ENCODE results near the gene ZNF865.
A peak's percentile ranks its signal among the peaks of the same experiment; 100 is the strongest.

ZNF865 gene

GRCh38 chr19:55605207-55605636 is 225 bp upstream of the ZNF865 start:
- DNase-seq (ENCODE audit: low spot score): peak; percentile 94

GRCh38 chr19:55606471-55606787 is 982 bp downstream of the ZNF865 start:
- DNase-seq (ENCODE audit: low spot score): no peak

DNA sequence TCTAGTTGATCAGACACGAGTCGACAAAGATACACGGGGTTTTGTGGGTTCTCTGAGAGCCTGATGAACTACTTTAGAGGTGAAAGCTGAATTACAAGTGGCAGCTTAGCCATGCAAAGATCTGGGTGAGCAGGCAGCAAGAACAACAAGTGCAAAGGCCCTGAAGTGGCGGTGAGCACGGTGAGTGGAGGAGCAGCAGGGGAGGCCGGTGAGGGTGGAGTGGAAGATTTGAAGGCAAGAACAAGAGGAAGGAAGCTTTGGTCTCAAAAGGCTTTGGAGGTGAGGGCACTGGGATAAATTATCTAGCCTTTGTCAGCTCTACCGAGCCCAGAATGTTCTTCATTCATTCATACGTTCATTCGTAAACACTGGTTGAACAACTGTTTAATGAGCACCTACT is 1.4 kb downstream of the ZNF865 start:
- DNase-seq (ENCODE audit: low spot score): no peak

- DNase-seq (ENCODE audit: low spot score): no peak
These were observed 3.9 kb downstream of the ZNF865 start for GRCh38 chr19:55609326-55609725.

DNA sequence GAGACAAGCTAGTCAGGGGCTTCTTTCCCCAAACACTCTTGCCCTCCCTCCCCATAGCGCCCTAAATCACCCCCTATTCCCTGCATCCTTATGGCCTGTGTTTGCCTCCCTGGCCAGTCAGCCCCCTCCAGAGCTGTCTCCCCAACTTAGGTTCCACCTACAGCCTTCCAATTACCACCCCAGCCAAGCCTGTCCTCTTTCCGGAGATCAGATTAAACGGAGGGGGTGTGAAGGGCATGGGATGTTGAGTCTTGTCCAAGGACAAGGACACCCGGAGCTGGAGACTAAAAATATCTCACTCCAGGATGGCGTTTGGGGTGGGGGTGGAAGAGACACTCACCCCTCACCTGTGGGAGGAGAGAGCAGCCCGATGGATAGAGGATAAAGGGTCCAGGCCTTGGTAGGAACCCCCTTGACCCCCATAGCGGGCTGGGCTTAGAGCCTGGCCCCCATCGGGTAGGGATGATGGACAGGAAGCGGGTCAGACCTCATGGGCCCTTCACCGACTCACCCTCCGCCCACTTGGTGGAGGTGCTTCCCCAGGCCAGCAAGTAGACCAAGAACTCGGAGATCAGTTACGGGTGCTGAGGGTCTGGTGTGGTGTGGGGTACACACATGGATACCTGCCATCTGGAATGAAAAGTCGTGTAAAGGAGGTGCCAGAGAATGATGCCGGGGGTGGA is 6.0 kb downstream of the ZNF865 start:
- DNase-seq (ENCODE audit: low spot score): no peak

- no peak for DNase-seq (ENCODE audit: low spot score)
These were observed 6.7 kb downstream of the ZNF865 start for GRCh38 chr19:55611983-55612645.

DNA sequence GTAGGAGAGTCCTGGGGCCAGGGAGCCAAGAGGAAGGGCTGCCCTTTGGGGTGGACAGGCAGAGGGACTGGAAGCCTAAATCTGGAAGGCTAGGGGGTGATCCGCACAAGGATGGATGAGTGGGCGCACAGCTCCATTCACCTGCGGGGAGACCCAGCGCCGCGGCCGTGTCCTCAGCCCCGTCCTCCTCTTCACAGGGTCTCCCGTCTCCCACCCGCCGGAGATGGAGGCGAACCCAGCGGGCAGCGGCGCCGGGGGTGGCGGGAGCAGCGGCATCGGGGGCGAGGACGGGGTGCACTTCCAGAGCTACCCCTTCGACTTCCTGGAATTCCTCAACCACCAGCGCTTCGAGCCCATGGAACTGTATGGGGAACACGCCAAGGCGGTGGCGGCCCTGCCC is 7.9 kb downstream of the ZNF865 start:
- no peak for DNase-seq (ENCODE audit: low spot score)

GRCh38 chr19:55613930-55614710 is 8.7 kb downstream of the ZNF865 start:
- DNase-seq (ENCODE audit: low spot score): no peak

DNA sequence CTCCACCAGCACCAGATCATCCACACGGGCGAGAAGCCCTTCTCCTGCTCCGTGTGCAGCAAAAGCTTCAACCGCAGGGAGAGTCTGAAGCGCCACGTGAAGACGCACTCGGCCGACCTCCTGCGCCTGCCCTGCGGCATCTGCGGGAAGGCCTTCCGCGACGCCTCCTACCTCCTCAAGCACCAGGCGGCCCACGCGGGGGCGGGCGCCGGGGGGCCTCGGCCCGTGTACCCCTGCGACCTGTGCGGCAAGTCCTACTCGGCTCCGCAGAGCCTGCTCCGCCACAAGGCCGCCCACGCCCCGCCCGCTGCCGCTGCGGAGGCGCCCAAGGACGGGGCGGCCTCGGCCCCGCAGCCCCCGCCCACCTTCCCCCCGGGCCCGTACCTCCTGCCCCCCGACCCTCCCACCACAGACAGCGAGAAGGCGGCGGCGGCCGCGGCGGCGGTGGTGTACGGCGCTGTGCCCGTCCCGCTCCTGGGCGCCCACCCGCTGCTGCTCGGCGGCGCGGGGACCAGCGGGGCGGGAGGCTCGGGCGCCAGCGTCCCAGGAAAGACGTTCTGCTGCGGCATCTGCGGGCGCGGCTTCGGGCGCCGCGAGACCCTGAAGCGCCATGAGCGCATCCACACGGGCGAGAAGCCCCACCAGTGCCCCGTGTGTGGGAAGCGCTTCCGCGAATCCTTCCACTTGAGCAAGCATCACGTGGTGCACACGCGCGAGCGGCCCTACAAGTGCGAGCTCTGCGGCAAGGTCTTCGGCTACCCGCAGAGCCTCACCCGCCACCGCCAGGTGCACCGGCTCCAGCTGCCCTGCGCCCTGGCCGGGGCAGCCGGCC is 9.5 kb downstream of the ZNF865 start:
- DNase-seq (ENCODE audit: low spot score): no peak

DNA sequence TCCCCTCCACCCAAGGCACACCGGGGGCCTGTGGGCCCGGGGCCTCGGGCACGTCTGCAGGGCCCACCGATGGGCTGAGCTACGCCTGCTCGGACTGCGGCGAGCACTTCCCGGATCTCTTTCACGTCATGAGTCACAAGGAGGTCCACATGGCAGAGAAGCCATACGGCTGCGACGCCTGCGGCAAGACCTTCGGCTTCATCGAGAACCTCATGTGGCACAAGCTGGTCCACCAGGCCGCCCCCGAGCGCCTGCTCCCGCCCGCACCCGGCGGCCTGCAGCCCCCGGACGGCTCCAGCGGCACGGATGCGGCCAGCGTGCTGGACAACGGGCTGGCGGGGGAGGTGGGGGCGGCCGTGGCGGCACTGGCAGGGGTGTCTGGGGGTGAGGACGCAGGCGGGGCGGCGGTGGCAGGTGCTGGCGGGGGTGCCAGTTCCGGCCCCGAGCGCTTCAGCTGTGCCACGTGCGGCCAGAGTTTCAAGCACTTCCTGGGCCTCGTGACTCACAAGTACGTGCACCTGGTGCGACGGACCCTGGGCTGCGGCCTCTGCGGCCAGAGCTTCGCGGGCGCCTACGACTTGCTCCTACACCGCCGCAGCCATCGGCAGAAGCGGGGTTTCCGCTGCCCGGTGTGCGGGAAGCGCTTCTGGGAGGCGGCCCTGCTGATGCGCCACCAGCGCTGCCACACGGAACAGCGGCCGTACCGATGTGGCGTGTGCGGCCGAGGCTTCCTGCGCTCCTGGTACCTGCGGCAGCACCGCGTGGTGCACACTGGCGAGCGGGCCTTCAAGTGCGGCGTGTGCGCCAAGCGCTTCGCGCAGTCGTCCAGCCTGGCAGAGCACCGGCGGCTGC is 10.3 kb downstream of the ZNF865 start:
- DNase-seq (ENCODE audit: low spot score): no peak

- DNase-seq (ENCODE audit: low spot score): no peak
These were observed 11.0 kb downstream of the ZNF865 start for GRCh38 chr19:55616395-55616875.

GRCh38 chr19:55617426-55617825 is 12.0 kb downstream of the ZNF865 start:
- no peak for DNase-seq (ENCODE audit: low spot score)

DNA sequence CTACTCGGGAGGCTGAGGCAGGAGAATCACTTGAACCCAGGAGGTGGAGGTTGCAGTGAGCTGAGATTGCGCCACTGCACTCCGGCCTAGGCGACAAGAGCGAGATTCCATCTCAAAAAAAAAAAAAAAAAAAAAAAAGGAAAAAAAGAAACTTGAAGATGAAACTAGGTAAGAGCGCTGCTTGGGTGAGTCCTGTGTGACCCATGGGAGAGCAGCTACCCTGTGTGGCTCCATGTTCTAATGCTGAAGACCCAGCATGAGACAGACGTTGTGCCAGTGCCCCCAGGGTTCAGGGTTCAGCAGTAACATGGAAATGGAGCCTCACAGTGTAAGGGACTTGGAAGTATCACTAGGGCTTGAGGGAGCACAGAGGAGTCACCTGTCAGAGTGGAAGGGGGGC is 13.0 kb downstream of the ZNF865 start:
- DNase-seq (ENCODE audit: low spot score): no peak

GRCh38 chr19:55619286-55619685 is 13.8 kb downstream of the ZNF865 start:
- no peak for DNase-seq (ENCODE audit: low spot score)

DNA sequence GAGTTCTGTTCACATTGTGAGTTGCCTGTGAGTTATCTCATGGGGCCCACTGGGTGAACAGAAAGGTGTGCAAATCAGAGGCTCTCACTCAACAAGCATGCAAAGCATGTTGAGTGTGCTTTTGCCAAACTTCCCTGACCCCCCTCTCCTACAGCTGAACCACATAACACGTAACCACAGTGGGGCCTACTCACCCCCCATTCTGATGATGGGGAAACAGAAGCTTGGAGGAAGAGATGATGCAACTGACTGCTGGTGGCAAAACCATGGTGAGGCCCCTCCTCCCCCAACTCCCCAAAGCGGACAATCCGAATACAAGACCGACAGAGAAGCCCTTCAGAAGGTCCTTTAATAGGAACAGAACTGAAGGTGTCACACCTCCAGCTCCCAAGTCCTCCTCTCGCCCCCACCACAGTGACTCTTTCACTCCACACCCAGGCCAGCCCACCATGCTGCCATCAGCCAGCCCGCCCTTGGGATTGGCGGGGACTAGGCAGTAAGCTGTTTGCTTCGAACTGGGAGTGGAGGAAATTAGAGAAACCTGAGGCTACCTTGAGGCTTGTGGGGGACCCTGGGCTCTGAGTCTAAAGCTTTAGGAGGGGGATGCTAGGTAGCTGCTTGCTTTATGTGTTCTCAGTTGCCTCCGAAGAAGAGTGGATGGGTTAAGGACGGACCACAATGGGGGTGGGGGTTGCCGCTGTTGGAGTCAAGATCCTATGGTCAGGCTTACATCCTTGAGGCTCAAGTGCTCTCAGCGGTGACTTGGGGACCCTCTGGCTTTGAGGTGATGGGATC is 15.2 kb downstream of the ZNF865 start:
- no peak for DNase-seq (ENCODE audit: low spot score)

DNA sequence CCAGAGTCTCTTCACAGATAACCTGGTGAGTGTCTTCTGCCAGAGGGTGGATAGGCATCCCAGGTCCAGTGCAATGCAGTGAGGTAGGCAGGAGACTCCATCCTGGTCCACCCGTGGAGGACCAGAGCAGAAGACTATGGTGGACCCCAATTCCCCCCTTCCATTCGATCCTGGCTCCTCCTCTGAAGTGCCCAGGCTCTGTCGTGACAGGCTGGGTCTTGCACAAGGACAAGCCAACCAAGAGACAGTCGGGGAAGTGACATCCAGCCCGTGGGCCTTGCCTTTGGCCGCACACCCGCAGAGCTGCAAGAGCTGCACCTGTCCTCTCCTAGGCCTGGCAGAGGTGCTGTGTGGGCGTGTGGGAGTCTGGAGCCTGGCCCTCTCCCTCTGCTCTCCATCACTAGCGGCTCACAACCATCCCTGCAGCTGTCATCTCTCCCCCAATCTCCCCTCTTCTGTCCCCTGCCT is 15.8 kb downstream of the ZNF865 start:
- DNase-seq (ENCODE audit: low spot score): no peak

- no peak for DNase-seq (ENCODE audit: low spot score)
These were observed 16.3 kb downstream of the ZNF865 start for GRCh38 chr19:55621673-55622231.

- DNase-seq (ENCODE audit: low spot score): no peak
These were observed 17.0 kb downstream of the ZNF865 start for GRCh38 chr19:55622242-55622969.

GRCh38 chr19:55623130-55623529 is 17.7 kb downstream of the ZNF865 start:
- DNase-seq (ENCODE audit: low spot score): no peak
